K562 (cell line): ENCODE results near the gene C10orf90. TPM values are rescaled to one million over a fixed set of nuclear protein-coding genes. Genes with fewer than 3 reads are reported as not detected.

Experiments used
- ATAC-seq: fragments of 200-7000 bp; cut with Tn5 transposase; 3 replicates; pipeline ENCODE4 v1.9.1; 2020; ENCODE audit warnings: moderate library complexity
- BruUV-seq: library from RNA; stranded (reverse); fragments of 400-500 nt; replicated peaks from 2 replicates; lab custom pipeline; 2021; lab: Mats Ljungman, UMichigan
- CTCF ChIA-PET: fragments of 300-600 bp; formaldehyde crosslinking; extraction: SDS; loops from one replicate; lab custom pipeline; 2021; ENCODE audit warnings: low intra/inter-chr PET ratio; lab: Yijun Ruan, JAX
- POLR2A ChIA-PET: fragments of 300-600, 350-650 bp; sonication (Branson Sonifier 250); formaldehyde crosslinking; extraction: SDS; loops from one replicate; lab custom pipeline; 2021; ENCODE audit warnings: antibody characterized with exemption, inconsistent platforms; lab: Yijun Ruan, JAX
- DNase-seq, 4 experiments: peaks; one replicate each; pipeline versions ENCODE4 v3.0.0 to v3.0.0-alpha.2; 2011 to 2018; ENCODE audit warnings: low spot score in 3 of 4, mixed read lengths in 3 of 4; ENCODE audit errors: extremely low read depth in 1 of 4
- FAIRE-seq: peaks from 2 replicates; lab custom pipeline; 2011; peaks lifted over from hg19 to GRCh38; lab: Jason Lieb, UNC
- H2AFZ ChIP-seq: 2 replicates; pipeline ENCODE4 v1.6.0; 2011; ENCODE audit warnings: low read depth, low read length, control low read depth, inconsistent platforms
- H3K27ac ChIP-seq: fragments of 200-600 bp; 3 replicates; pipeline ENCODE4 v1.8.0; 2011; ENCODE audit warnings: low read depth, mild to moderate bottlenecking, control low read depth, inconsistent platforms, low read length, moderate library complexity, mixed read lengths; ENCODE audit errors: extremely low read depth
- H3K27me3 ChIP-seq, 2 experiments: fragments of 300-600 bp in 1 of 2; 2 replicates in 1 of 2; 3 replicates in 1 of 2; pipeline versions ENCODE4 v1.6.0 to v1.8.0; 2011; ENCODE audit warnings: inconsistent platforms in 2 of 2, low read length in 2 of 2, mild to moderate bottlenecking in 1 of 2, mixed read lengths in 1 of 2, moderate library complexity in 1 of 2; ENCODE audit not compliant: control insufficient read depth in 2 of 2, insufficient read depth in 2 of 2
- H3K36me3 ChIP-seq: fragments of 300-600 bp; 3 replicates; pipeline ENCODE4 v1.8.0; 2011; ENCODE audit warnings: mild to moderate bottlenecking, low read length, inconsistent platforms; ENCODE audit not compliant: control insufficient read depth, insufficient read depth
- H3K4me1 ChIP-seq, 2 experiments: fragments of 200-600 bp in 1 of 2; replicated peaks in 1 of 2; 2 replicates in 1 of 2; 3 replicates in 1 of 2; pipeline versions ENCODE4 v1.5.1 to v1.8.0; 2011; ENCODE audit warnings: inconsistent platforms in 2 of 2, low read length in 2 of 2, mild to moderate bottlenecking in 1 of 2, mixed read lengths in 1 of 2, moderate library complexity in 1 of 2; ENCODE audit not compliant: control insufficient read depth in 2 of 2, insufficient read depth in 2 of 2
- H3K4me2 ChIP-seq: 2 replicates; pipeline ENCODE4 v1.6.1; 2011; ENCODE audit warnings: low read length, control low read depth, inconsistent platforms, mixed read lengths; ENCODE audit not compliant: insufficient read depth
- H3K4me3 ChIP-seq: fragments of 200-600 bp; sonication (generic), shearing (Covaris generic); 2 replicates; pipeline ENCODE4 v1.5.1; 2016; ENCODE audit warnings: control low read depth, inconsistent platforms
- H3K79me2 ChIP-seq: fragments of 200-600 bp; 3 replicates; pipeline ENCODE4 v1.8.0; 2011; ENCODE audit warnings: low read length, inconsistent platforms; ENCODE audit not compliant: control insufficient read depth, insufficient read depth
- H3K9ac ChIP-seq, 2 experiments: 2 replicates each; pipeline versions ENCODE4 v1.6.0 to v1.6.1; 2011; ENCODE audit warnings: low read depth in 2 of 2, low read length in 2 of 2, control low read depth in 1 of 2, inconsistent platforms in 1 of 2, mild to moderate bottlenecking in 1 of 2, mixed read lengths in 1 of 2; ENCODE audit not compliant: insufficient read depth in 1 of 2
- H3K9me1 ChIP-seq: one replicate; pipeline ENCODE4 v1.6.0; 2011; ENCODE audit warnings: inconsistent platforms, mild to moderate bottlenecking, low read length, moderate library complexity; ENCODE audit not compliant: control insufficient read depth, insufficient read depth
- H3K9me3 ChIP-seq: replicated peaks from 2 replicates; pipeline ENCODE4 v1.5.1; 2011; ENCODE audit warnings: low read depth, low read length, inconsistent platforms; ENCODE audit not compliant: control insufficient read depth, insufficient read depth
- H4K20me1 ChIP-seq: replicated peaks from 2 replicates; pipeline ENCODE4 v1.6.1; 2011; ENCODE audit warnings: low read length, inconsistent platforms, mixed read lengths; ENCODE audit not compliant: control insufficient read depth, insufficient read depth
- CBFB ChIP-seq: sonication (generic); formaldehyde crosslinking; IDR thresholded peaks from 2 replicates; pipeline ENCODE4 v1.4.0; 2020; ENCODE audit warnings: mild to moderate bottlenecking, missing genetic modification reagents
- JUN ChIP-seq, 2 experiments: sonication (generic) in 1 of 2; formaldehyde crosslinking in 1 of 2; IDR thresholded peaks; 2 replicates each; pipeline versions ENCODE4 v1.6.1 to v1.8.0; 2012 to 2022; ENCODE audit warnings: borderline replicate concordance in 2 of 2, mild to moderate bottlenecking in 2 of 2, improper control_type of control experiment in 1 of 2, low read depth in 1 of 2, low read length in 1 of 2, missing genetic modification reagents in 1 of 2
- PTRF ChIP-seq: fragments of 450-650 bp; IDR thresholded peaks from 2 replicates; pipeline ENCODE4 v1.6.1; 2016; ENCODE audit warnings: mild to moderate bottlenecking, missing genetic modification characterization, missing compliant biosample characterization
- RBM22 ChIP-seq: fragments of 200-400 bp; formaldehyde crosslinking; IDR thresholded peaks from 2 replicates; pipeline ENCODE4 v1.6.1; 2018; ENCODE audit warnings: low read length, low read depth; ENCODE audit not compliant: poor library complexity, severe bottlenecking
- SUPT5H ChIP-seq: fragments of 450-650 bp; IDR thresholded peaks from 2 replicates; pipeline ENCODE4 v1.6.1; 2016
- TCF7 ChIP-seq: sonication (generic); IDR thresholded peaks from 2 replicates; pipeline ENCODE4 v1.6.1; 2016; ENCODE audit warnings: antibody characterized with exemption, borderline replicate concordance
- ZKSCAN1 ChIP-seq: fragments of 150-350 bp; IDR thresholded peaks from 2 replicates; pipeline ENCODE4 v1.6.1; 2016; ENCODE audit warnings: low read depth, low read length
- WGBS: fragments of 100-300 bp; shearing (Covaris generic); methylation state at CpG from one replicate; pipeline ENCODE4 v1.1.6; 2016; ENCODE audit warnings: low coverage, mixed read lengths; ENCODE audit not compliant: insufficient coverage; ENCODE audit errors: missing lambda C conversion rate; 5-methylcytosine and 5-hydroxymethylcytosine counted together
- in situ Hi-C: fragments of 300-500 bp; cut with MboI; formaldehyde crosslinking; loops from 4 replicates; pipeline ENCODE4 v1.15.0; 2018; ENCODE audit warnings: inconsistent platforms, mixed read lengths
- intact Hi-C: fragments of 100-400 bp; cut with micrococcal nuclease; formaldehyde crosslinking; loops from 2 replicates; pipeline ENCODE4 v1.14.2; 2022
- polyA plus RNA-seq, 8 experiments: library from polyadenylated mRNA; depleted of rRNA in 4 of 8; stranded (reverse) in 5 of 8; unstranded in 3 of 8; fragments of >200 nt; fragmentation: Nextera tagmentation in 2 of 8; fragmentation: Illumina TruSeq in 1 of 8; extraction: Ambion mirVana in 2 of 8; extraction: Trizol in 1 of 8; gene quantifications; 2 replicates each; pipeline versions ENCODE4 v1.2.1 to v1.2.3, GENCODE V29; 2011 to 2014; ENCODE audit warnings: inconsistent platforms in 1 of 8, missing spikeins in 1 of 8
- total RNA-seq, 7 experiments: library from RNA; depleted of rRNA in 6 of 7; stranded (reverse); fragments of >200 nt in 6 of 7; fragmentation: Illumina TruSeq in 2 of 7; extraction: Trizol in 2 of 7; gene quantifications; 2 replicates each; pipeline versions ENCODE4 v1.2.1 to v1.2.3, GENCODE V29; 2011 to 2021; ENCODE audit warnings: low replicate concordance in 1 of 7
- TF ChIP-seq, protein P1 (sequence below), 2 experiments: fragments of 450-650 bp in 1 of 2; sonication (generic) in 1 of 2; formaldehyde crosslinking in 1 of 2; IDR thresholded peaks in 1 of 2; conservative IDR thresholded peaks in 1 of 2; 2 replicates each; pipeline versions ENCODE4 v1.6.1 to v1.8.1; 2016 to 2023; ENCODE audit warnings: mild to moderate bottlenecking in 2 of 2, moderate library complexity in 2 of 2, inconsistent platforms in 1 of 2, missing genetic modification reagents in 1 of 2
- TF ChIP-seq, protein P2 (sequence below): fragments of 250-450 bp; sonication (Bioruptor Pico); IDR thresholded peaks from 2 replicates; pipeline ENCODE4 v1.9.0; 2021; ENCODE audit warnings: mild to moderate bottlenecking
- TF ChIP-seq, protein P3 (sequence below): fragments of 250-450 bp; sonication (Bioruptor Pico); IDR thresholded peaks from 2 replicates; pipeline ENCODE4 v1.8.0; 2022; ENCODE audit warnings: inconsistent platforms, mild to moderate bottlenecking, moderate library complexity, borderline replicate concordance
- TF ChIP-seq, protein P4 (sequence below): fragments of 450-650 bp; IDR thresholded peaks from 2 replicates; pipeline ENCODE4 v1.6.1; 2016; ENCODE audit warnings: antibody characterized with exemption
- TF ChIP-seq, protein P5 (sequence below): fragments of 250-450 bp; sonication (Bioruptor Pico); IDR thresholded peaks from 2 replicates; pipeline ENCODE4 v1.8.0; 2021; ENCODE audit warnings: mild to moderate bottlenecking, moderate library complexity
- TF ChIP-seq, protein P6 (sequence below): fragments of 250-450 bp; sonication (Bioruptor Pico); IDR thresholded peaks from 2 replicates; pipeline ENCODE4 v1.4.0; 2020; ENCODE audit warnings: mild to moderate bottlenecking, moderate library complexity

Gene C10orf90
- total and polyA plus RNA-seq, 9 of the 15 experiments (the other 6 are each of a cell fraction or from before 2014, with no cell fraction given): not detected

DNA sequence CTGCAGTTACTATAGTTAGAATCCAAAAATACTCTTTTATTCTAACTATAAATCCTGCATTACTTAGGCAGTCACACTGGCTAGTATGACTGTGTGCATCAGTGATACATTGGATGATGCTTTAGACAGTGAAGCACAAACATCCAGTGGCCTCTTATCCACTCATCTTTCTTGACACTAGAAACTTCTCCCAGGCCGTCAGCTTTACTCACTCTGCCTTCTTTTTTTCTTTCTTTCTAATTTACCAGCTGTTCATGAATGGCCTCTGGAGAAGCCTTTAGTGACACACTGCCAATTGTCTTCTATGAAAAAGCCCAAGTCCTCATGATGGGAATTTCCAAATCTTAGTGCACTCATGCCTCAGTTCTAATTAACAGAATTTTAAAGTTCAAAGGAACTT is 26.2 kb upstream of the C10orf90 start (continued):
- TF ChIP-seq, protein P1, sequence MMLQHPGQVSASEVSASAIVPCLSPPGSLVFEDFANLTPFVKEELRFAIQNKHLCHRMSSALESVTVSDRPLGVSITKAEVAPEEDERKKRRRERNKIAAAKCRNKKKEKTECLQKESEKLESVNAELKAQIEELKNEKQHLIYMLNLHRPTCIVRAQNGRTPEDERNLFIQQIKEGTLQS (IDR thresholded peaks at IDR 0.05): no peak
- TF ChIP-seq, protein P1 (CRISPR knock-in tag; conservative IDR thresholded peaks at IDR 0.05): no peak

DNA sequence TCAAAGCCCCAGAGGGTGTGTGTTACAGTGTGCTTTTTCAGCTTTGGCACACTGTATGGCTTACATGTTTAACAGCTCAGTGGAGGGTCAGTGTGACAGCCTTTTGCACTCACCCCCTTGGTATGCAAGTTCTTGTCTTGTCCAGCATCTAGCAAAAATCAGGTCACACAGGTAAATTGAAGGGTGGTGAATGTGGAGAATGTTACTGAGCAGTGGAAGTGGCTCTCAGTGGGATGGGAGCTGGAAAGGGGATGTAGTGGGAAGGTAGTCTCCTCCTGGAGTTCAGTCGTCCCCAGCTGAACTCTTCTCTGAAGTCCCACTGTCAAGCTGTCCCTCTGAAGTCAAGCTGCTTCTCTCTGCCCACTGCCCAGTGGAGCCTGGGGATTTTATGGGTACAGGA is 21.0 kb upstream of the C10orf90 start:
- no peak for DNase-seq
- no peaks in the 10 kb centered on the region for H3K9me3 ChIP-seq
- ChIA-PET POLR2A (interaction anchor here (0.6 kb wide), 1 partner anchor 31 kb away, joined by 3 read pairs; no protein-coding TSS in a partner anchor), CTCF (no interaction called here)
- no peaks in the 10 kb centered on the region for H3K36me3 ChIP-seq
- no peaks in the 10 kb centered on the region for H3K27me3 ChIP-seq
- no peak overlapping the region for H3K4me3 ChIP-seq
- ATAC-seq: no peak
- H3K27ac ChIP-seq: no peak overlapping the region
- no peaks in the 10 kb centered on the region for H3K4me1 ChIP-seq
- no peak for FAIRE-seq
- no peaks in the 10 kb centered on the region for H3K79me2 ChIP-seq
- 0% methylated on average over 1 of the region's 1 CpG for WGBS
- H3K4me2 ChIP-seq: no peak overlapping the region
- no peak overlapping the region for H2AFZ ChIP-seq
- no peaks in the 10 kb centered on the region for H3K9me1 ChIP-seq
- H4K20me1 ChIP-seq: no peaks in the 10 kb centered on the region
- H3K9ac ChIP-seq: no peak overlapping the region
- intact Hi-C loops: no loop called here
- in situ Hi-C loops: no loop called here
- BruUV-seq: no TSS peak
- TF ChIP-seq, protein P2, sequence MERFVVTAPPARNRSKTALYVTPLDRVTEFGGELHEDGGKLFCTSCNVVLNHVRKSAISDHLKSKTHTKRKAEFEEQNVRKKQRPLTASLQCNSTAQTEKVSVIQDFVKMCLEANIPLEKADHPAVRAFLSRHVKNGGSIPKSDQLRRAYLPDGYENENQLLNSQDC (CRISPR knock-in tag): no peak
- TF ChIP-seq, protein P3, sequence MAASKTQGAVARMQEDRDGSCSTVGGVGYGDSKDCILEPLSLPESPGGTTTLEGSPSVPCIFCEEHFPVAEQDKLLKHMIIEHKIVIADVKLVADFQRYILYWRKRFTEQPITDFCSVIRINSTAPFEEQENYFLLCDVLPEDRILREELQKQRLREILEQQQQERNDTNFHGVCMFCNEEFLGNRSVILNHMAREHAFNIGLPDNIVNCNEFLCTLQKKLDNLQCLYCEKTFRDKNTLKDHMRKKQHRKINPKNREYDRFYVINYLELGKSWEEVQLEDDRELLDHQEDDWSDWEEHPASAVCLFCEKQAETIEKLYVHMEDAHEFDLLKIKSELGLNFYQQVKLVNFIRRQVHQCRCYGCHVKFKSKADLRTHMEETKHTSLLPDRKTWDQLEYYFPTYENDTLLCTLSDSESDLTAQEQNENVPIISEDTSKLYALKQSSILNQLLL: no peak
- TF ChIP-seq RBM22: no peak
- no peak for TF ChIP-seq ZKSCAN1
- TF ChIP-seq, protein P4, sequence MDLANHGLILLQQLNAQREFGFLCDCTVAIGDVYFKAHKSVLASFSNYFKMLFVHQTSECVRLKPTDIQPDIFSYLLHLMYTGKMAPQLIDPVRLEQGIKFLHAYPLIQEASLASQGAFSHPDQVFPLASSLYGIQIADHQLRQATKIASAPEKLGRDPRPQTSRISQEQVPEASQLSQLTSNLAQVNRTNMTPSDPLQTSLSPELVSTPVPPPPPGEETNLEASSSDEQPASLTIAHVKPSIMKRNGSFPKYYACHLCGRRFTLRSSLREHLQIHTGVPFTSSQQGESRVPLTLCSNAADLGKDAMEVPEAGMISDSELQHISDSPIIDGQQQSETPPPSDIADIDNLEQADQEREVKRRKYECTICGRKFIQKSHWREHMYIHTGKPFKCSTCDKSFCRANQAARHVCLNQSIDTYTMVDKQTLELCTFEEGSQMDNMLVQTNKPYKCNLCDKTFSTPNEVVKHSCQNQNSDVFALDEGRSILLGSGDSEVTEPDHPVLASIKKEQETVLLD: no peak
- TF ChIP-seq, protein P5, sequence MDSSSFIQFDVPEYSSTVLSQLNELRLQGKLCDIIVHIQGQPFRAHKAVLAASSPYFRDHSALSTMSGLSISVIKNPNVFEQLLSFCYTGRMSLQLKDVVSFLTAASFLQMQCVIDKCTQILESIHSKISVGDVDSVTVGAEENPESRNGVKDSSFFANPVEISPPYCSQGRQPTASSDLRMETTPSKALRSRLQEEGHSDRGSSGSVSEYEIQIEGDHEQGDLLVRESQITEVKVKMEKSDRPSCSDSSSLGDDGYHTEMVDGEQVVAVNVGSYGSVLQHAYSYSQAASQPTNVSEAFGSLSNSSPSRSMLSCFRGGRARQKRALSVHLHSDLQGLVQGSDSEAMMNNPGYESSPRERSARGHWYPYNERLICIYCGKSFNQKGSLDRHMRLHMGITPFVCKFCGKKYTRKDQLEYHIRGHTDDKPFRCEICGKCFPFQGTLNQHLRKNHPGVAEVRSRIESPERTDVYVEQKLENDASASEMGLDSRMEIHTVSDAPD (CRISPR knock-in tag): no peak
- TF ChIP-seq TCF7: no peak
- TF ChIP-seq PTRF (tag): no peak
- TF ChIP-seq, protein P6, sequence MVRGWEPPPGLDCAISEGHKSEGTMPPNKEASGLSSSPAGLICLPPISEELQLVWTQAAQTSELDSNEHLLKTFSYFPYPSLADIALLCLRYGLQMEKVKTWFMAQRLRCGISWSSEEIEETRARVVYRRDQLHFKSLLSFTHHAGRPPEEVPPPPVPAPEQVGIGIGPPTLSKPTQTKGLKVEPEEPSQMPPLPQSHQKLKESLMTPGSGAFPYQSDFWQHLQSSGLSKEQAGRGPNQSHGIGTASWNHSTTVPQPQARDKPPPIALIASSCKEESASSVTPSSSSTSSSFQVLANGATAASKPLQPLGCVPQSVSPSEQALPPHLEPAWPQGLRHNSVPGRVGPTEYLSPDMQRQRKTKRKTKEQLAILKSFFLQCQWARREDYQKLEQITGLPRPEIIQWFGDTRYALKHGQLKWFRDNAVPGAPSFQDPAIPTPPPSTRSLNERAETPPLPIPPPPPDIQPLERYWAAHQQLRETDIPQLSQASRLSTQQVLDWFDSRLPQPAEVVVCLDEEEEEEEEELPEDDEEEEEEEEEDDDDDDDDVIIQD: no peak
- TF ChIP-seq CBFB (CRISPR knock-in tag): no peak
- no peak for TF ChIP-seq SUPT5H
- TF ChIP-seq JUN (IDR thresholded peaks at IDR 0.05; ENCODE audit: borderline replicate concordance, low read depth, low read length): no peak
- TF ChIP-seq JUN (CRISPR knock-in tag; IDR thresholded peaks at IDR 0.05; ENCODE audit: borderline replicate concordance): no peak
